K562 (cell line): ENCODE data around the gene IGFL1. TPM values are rescaled to one million over a fixed set of nuclear protein-coding genes. Genes with fewer than 3 reads are reported as not detected.

ENCODE experiments used
- BRD4 ChIP-seq: fragments of 200-600 bp; sonication (generic); IDR thresholded peaks from 2 replicates; pipeline ENCODE4 v1.6.1; 2017; ENCODE audit warnings: inconsistent platforms
- IRF2 ChIP-seq: sonication (generic); formaldehyde crosslinking; IDR thresholded peaks from 2 replicates; pipeline ENCODE4 v1.8.1; 2022; ENCODE audit warnings: mild to moderate bottlenecking, missing genetic modification reagents
- KLF13 ChIP-seq: fragments of 450-650 bp; IDR thresholded peaks from 2 replicates; pipeline ENCODE4 v1.6.1; 2016; ENCODE audit warnings: missing genetic modification characterization, low read depth, mild to moderate bottlenecking, missing compliant biosample characterization, moderate library complexity, borderline replicate concordance
- MEIS2 ChIP-seq: fragments of 450-650 bp; IDR thresholded peaks from 2 replicates; pipeline ENCODE4 v1.6.1; 2014; ENCODE audit warnings: mild to moderate bottlenecking; ENCODE audit not compliant: partially characterized antibody
- MTA2 ChIP-seq: fragments of 450-650 bp; IDR thresholded peaks from 2 replicates; pipeline ENCODE4 v1.6.1; 2016; ENCODE audit warnings: low read depth
- POLR2A ChIP-seq: fragments of 450-650 bp; conservative IDR thresholded peaks from 2 replicates; pipeline ENCODE4 v1.6.1; 2016
- POLR2AphosphoS2 ChIP-seq: IDR thresholded peaks from 2 replicates; pipeline ENCODE4 v1.6.1; 2012; ENCODE audit warnings: low read length, improper control_type of control experiment
- RBBP5 ChIP-seq: fragments of 200-600 bp; sonication (generic); IDR thresholded peaks from 2 replicates; pipeline ENCODE4 v1.6.1; 2012; ENCODE audit warnings: borderline replicate concordance, mild to moderate bottlenecking, low read length, control low read depth, inconsistent platforms; ENCODE audit not compliant: insufficient read depth, poor library complexity, severe bottlenecking
- RBM39 ChIP-seq: fragments of 200-400 bp; formaldehyde crosslinking; optimal IDR thresholded peaks from 2 replicates; pipeline ENCODE3; 2018; ENCODE audit warnings: low read depth, low read length
- SMAD4 ChIP-seq: fragments of 250-450 bp; sonication (Bioruptor Pico); conservative IDR thresholded peaks from 2 replicates; pipeline ENCODE4 v1.8.0; 2021; ENCODE audit warnings: inconsistent platforms, mild to moderate bottlenecking, moderate library complexity
- TBP ChIP-seq: optimal IDR thresholded peaks from 2 replicates; pipeline ENCODE3; 2011; ENCODE audit warnings: low read depth, low read length, improper control_type of control experiment
- TFAM ChIP-seq: fragments of 250-450 bp; sonication (Bioruptor Pico); conservative IDR thresholded peaks from 2 replicates; pipeline ENCODE4 v1.5.0; 2021; ENCODE audit warnings: mild to moderate bottlenecking, moderate library complexity
- ZNF57 ChIP-seq: fragments of 450-650 bp; formaldehyde crosslinking; IDR thresholded peaks from 2 replicates; pipeline ENCODE4 v1.4.0; 2020; ENCODE audit warnings: mild to moderate bottlenecking, moderate library complexity
- polyA plus RNA-seq, 8 experiments: library from polyadenylated mRNA; depleted of rRNA in 4 of 8; stranded (reverse) in 5 of 8; unstranded in 3 of 8; fragments of >200 nt; fragmentation: Nextera tagmentation in 2 of 8; fragmentation: Illumina TruSeq in 1 of 8; extraction: Ambion mirVana in 2 of 8; extraction: Trizol in 1 of 8; gene quantifications; 2 replicates each; pipeline versions ENCODE4 v1.2.1 to v1.2.3, GENCODE V29; 2011 to 2014; ENCODE audit warnings: inconsistent platforms in 1 of 8, missing spikeins in 1 of 8
- total RNA-seq, 7 experiments: library from RNA; depleted of rRNA in 6 of 7; stranded (reverse); fragments of >200 nt in 6 of 7; fragmentation: Illumina TruSeq in 2 of 7; extraction: Trizol in 2 of 7; gene quantifications; 2 replicates each; pipeline versions ENCODE4 v1.2.1 to v1.2.3, GENCODE V29; 2011 to 2021; ENCODE audit warnings: low replicate concordance in 1 of 7
- TF ChIP-seq, protein P1 (sequence below): fragments of 450-650 bp; conservative IDR thresholded peaks from 2 replicates; pipeline ENCODE4 v1.6.1; 2016; ENCODE audit warnings: missing genetic modification characterization, low read depth, mild to moderate bottlenecking, missing compliant biosample characterization, moderate library complexity
- TF ChIP-seq, protein P2 (sequence below): sonication (generic); formaldehyde crosslinking; IDR thresholded peaks from 2 replicates; pipeline ENCODE4 v1.8.1; 2022; ENCODE audit warnings: missing genetic modification reagents
- TF ChIP-seq, protein P3 (sequence below): IDR thresholded peaks from 2 replicates; pipeline ENCODE4 v1.6.1; 2011; ENCODE audit warnings: borderline replicate concordance, low read depth, mild to moderate bottlenecking, moderate library complexity, low read length; ENCODE audit not compliant: insufficient read depth, poor library complexity, severe bottlenecking
- TF ChIP-seq, protein P4 (sequence below): conservative IDR thresholded peaks from 2 replicates; pipeline ENCODE4 v1.6.1; 2011; ENCODE audit warnings: low read depth, mild to moderate bottlenecking, low read length; ENCODE audit not compliant: control insufficient read depth
- TF ChIP-seq, protein P5 (sequence below): sonication (generic); formaldehyde crosslinking; IDR thresholded peaks from 2 replicates; pipeline ENCODE4 v1.8.1; 2023; ENCODE audit warnings: mild to moderate bottlenecking, missing genetic modification reagents

The IGFL1 gene
- total and polyA plus RNA-seq, 9 of the 15 experiments (the other 6 are each of a cell fraction or from before 2014, with no cell fraction given), result not detected

DNA sequence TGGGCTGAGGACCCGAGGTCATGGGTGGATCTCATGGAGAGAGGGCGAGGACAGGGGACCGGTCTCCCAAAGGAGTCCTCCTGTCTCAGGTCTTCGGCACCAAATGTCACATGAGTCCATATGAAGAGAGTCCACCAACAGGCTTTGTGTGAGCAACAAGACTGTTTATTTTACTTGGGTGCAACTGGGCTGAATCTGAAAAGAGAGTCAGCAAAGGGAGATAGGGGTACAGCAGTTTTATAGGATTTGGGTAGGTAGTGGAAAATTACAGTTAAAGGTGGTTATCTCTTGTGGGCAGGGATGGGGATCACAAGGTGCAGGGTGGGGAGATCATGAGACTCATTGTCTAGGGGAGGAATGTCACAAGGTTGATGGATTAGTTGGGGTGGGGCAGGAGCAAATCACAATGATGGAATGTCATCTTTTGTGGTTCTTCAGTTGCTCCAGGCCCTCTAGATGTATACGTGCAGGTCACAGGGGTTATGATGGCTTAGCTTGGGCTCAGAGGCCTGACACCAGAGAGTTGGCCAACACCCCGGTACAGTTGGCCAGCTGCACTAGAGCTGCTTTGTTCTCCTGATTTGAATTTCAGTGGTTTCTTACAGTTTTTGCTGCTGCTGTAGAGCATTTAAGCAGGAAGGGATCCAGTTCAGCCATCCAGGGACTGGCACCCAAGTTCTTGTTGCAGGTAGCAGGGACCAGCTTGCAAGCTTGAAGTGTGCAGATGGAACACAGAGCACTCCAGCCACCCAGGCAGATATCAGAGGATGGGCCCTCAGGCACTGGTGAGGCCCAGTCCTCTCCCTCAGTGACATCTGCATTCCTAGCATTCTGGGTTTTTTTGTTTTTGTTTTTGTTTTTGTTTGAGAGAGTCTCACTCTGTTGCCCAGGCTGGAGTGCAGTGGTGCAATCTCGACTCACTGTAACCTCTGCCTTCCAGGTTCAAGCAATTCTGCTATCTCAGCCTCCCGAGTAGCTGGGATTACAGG is 26.4 kb upstream of the IGFL1 start (continued):
- TF ChIP-seq, protein P1, sequence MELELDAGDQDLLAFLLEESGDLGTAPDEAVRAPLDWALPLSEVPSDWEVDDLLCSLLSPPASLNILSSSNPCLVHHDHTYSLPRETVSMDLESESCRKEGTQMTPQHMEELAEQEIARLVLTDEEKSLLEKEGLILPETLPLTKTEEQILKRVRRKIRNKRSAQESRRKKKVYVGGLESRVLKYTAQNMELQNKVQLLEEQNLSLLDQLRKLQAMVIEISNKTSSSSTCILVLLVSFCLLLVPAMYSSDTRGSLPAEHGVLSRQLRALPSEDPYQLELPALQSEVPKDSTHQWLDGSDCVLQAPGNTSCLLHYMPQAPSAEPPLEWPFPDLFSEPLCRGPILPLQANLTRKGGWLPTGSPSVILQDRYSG, result peak; percentile 78
- TF ChIP-seq, protein P2, sequence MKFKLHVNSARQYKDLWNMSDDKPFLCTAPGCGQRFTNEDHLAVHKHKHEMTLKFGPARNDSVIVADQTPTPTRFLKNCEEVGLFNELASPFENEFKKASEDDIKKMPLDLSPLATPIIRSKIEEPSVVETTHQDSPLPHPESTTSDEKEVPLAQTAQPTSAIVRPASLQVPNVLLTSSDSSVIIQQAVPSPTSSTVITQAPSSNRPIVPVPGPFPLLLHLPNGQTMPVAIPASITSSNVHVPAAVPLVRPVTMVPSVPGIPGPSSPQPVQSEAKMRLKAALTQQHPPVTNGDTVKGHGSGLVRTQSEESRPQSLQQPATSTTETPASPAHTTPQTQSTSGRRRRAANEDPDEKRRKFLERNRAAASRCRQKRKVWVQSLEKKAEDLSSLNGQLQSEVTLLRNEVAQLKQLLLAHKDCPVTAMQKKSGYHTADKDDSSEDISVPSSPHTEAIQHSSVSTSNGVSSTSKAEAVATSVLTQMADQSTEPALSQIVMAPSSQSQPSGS, result no peak
- TF ChIP-seq TBP (no peak), SMAD4 (CRISPR knock-in tag) (no peak; the same call in 1 of the 2 replicates), TFAM (no peak), IRF2 (CRISPR knock-in tag) (no peak), KLF13 (tag) (no peak), BRD4 (no peak), MEIS2 (peak; percentile 97), POLR2AphosphoS2 (no peak), ZNF57 (CRISPR knock-in tag) (no peak), MTA2 (peak; percentile 74), POLR2A (no peak), RBBP5 (no peak), RBM39 (no peak)
- TF ChIP-seq, protein P3, sequence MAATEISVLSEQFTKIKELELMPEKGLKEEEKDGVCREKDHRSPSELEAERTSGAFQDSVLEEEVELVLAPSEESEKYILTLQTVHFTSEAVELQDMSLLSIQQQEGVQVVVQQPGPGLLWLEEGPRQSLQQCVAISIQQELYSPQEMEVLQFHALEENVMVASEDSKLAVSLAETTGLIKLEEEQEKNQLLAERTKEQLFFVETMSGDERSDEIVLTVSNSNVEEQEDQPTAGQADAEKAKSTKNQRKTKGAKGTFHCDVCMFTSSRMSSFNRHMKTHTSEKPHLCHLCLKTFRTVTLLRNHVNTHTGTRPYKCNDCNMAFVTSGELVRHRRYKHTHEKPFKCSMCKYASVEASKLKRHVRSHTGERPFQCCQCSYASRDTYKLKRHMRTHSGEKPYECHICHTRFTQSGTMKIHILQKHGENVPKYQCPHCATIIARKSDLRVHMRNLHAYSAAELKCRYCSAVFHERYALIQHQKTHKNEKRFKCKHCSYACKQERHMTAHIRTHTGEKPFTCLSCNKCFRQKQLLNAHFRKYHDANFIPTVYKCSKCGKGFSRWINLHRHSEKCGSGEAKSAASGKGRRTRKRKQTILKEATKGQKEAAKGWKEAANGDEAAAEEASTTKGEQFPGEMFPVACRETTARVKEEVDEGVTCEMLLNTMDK, result no peak
- TF ChIP-seq, protein P4, sequence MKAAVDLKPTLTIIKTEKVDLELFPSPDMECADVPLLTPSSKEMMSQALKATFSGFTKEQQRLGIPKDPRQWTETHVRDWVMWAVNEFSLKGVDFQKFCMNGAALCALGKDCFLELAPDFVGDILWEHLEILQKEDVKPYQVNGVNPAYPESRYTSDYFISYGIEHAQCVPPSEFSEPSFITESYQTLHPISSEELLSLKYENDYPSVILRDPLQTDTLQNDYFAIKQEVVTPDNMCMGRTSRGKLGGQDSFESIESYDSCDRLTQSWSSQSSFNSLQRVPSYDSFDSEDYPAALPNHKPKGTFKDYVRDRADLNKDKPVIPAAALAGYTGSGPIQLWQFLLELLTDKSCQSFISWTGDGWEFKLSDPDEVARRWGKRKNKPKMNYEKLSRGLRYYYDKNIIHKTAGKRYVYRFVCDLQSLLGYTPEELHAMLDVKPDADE, result no peak
- TF ChIP-seq, protein P5, sequence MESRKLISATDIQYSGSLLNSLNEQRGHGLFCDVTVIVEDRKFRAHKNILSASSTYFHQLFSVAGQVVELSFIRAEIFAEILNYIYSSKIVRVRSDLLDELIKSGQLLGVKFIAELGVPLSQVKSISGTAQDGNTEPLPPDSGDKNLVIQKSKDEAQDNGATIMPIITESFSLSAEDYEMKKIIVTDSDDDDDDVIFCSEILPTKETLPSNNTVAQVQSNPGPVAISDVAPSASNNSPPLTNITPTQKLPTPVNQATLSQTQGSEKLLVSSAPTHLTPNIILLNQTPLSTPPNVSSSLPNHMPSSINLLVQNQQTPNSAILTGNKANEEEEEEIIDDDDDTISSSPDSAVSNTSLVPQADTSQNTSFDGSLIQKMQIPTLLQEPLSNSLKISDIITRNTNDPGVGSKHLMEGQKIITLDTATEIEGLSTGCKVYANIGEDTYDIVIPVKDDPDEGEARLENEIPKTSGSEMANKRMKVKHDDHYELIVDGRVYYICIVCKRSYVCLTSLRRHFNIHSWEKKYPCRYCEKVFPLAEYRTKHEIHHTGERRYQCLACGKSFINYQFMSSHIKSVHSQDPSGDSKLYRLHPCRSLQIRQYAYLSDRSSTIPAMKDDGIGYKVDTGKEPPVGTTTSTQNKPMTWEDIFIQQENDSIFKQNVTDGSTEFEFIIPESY (CRISPR knock-in tag), result 0 out of 2 replicates have a peak, but pooled peaks have one; percentile 14
